Inflammatory macrophage (primary cell): Measurements from ENCODE around the gene GPSM1.

Source experiments
- DNase-seq, 2 donors: peaks; one replicate each; pipeline ENCODE4 v3.0.0-alpha.2; 2020 to 2022

GPSM1 gene

DNA sequence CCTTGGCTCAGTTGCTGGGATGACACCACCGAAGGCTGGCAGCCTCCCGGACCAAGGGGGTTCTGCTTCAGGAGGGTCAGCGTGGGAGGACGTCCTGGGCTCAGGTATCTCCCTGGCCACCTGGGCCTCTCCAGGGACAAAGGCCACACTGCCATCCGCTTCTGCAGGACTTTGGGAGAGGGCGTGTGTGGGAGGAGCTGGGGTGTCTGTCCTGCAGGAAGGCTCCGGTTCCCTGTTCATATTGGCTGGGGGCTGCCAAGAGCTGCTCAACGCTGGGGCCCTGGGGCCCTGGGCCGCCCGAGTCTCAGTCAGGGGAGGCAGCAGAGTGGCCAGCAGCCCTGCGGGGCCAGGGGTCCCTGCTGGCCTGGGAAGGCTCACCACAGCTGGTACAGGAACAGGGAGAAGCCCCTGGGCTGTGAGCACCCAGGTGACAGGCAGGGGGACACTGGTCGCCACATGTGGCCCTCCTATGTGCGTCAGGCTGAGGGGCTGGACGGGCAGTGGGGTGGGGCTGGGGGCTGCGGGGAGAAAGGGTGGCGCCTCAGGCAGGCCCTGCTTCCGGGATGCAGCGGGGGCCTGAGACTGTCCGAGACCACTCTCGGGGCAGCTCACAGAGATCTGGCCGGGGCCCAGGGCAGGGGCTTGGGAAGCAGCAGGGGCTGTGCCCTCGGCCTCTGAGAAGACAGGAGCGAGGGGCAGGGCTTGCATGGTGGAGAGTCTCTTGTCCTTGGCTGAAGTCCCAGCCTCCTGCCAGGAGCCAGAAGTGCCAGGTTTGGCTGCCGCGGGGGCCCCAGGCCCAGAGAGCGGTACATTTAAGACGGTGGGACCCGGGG lies 51.0 kb downstream of the GPSM1 start:
- no peak for DNase-seq

DNA sequence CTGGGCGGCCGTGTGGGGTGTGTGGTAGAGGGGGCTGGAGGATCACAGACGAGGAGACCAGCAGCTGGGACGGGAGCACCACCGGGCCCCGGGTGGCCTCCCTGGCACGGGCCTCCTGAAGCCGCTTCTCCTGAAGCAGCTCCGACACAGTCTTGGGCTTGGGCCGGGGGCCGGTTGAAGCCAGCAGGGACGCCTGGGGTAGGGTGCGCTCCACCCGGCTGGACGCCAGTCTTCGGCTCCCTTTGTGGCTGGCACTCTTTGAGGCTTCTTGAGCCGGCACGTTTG lies 51.6 kb downstream of the GPSM1 start:
- no peak for DNase-seq

DNA sequence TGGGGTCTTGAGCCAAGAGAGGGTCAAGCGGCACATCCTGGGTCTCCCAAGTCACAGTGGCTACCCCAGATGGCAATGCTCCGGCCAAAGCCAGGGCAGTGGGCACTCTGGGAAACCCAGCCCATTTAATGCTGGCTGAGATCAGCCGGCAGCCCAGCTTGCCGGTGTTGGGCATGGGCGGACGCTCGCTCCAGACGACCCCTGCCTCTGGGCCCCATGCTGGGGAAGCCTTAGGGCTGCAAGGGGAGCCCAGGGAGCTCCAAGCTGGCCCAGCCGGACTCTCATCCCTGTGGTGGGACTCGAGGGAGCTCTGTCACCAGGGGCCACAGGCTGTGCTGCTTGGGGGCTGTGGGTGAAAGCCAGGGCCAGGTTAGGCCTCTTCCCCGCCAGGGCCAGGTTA lies 52.1 kb downstream of the GPSM1 start:
- DNase-seq = no peak

DNA sequence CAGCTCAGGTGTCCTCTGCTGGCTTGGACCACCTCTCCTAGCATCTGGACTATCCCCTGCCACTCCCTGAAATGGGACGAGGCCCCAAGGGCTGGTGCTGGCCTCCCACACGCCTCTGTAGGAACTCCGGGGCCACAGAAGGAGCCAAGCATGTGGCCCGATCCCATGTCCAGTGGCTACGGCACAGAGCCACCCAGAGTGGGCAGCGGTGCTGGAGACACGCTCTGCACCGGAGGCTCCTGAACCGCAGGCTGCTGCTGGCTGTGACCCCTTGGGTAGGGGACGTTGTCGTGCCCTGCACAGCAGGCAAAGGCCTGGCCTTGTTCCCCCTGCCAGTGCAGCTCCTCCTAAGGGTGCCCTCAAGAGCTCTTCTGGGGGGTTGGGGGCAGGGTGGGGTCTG lies 52.6 kb downstream of the GPSM1 start:
- no peak for DNase-seq

DNA sequence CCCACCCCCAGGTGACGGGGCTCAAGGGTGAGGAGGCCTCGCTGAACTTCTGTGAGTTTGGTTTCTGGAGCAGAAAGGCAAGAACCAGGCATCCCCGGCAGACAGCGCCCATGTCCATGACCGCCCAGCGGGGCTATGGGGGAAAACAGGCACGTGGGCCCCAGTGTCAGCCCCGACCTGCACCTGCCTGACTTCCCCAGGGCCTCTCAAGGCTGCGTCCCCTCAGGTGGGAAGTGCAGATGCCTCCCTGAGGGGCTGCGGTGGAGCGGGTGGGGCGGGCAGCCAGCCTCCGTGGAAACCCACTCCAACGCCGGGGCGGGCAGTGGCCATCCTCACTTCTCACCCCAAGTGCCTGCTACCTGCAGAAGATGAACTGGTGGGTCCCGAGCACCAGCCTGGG lies 53.0 kb downstream of the GPSM1 start:
- no peak for DNase-seq

DNA sequence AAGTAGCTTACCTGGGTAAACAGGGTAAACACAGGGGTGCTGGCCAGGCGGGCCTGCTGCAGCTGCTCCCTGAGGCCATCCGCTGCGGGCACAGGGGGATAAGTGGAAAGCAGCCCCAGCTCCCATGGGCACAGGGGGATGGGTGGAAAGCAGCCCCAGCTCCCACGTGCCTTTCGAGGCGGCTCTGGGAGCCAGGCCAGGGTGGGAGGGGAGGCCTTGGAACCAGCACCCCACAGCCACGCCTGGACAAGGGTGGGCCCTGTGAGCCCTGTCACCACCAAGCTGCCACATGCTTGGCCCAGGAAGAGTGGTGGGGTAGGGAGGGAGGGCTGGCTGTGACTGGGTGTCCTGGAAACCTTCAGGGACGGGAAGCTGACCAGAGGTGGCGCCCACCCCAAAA lies 54.0 kb downstream of the GPSM1 start:
- no peak for DNase-seq

DNA sequence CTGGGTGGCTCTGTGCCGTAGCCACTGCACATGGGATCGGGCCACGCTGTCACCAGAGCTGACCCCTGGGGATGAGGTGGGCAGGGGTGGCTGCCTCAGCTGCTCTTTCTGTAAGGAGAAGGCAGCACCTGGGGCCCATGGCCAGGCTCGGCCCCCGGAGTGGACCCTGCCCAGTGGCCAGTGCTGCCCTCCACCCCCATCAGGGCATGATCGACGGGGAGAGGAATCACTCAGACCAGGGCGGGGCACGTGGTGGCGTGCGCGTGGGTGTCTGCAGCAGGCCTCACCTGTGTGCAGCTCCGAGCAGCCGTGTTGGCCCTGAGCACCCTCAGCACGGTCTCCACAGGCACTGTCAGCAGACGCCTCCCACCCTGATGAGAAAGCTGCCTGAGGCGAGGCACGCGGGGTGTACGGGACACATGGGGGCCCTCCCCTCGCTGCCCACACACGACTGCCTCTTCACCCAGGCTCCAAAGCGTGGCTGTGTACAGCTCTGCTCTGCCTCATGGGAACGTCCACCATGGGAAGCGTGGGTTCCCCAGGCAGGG lies 54.7 kb downstream of the GPSM1 start:
- DNase-seq = no peak

DNA sequence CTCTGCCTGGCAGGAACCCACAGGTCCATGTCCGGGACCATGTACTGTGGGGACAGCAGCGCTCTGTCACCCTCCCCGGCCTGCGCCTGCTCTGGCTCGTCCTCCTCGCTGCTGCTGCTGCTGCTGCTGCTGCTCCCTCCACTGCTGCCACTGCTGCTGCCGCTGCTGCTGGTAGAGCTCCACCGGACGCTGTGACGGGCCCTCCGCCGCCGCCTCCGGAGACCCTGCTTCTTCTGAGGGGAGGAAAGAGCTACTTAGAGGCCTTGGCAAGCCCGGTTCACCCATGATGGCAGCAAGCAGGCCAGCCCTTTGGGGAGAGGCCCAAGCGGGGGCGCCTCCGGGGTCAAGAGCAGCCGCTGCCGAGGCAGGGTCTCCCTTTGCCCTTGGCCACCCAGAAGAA lies 56.1 kb downstream of the GPSM1 start:
- no peak for DNase-seq

DNA sequence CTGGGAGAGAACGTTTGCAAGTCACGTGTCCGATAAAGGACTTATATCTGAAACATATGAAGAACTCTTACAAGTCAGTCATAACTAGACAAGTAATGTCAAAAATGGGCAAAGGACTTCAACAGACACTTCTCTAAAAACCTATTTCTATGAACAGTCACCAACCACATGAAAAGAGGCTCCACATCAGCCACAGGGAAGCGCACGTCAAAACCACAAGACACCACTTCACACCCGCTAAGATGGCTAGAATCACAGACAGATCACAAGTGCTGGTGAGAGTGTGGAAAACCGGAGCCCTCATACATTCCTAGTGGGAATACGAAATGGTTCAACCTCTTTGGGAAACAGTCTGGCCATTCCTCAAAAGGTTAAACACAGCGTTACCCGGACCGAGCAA lies 57.7 kb downstream of the GPSM1 start:
- DNase-seq = peak in 1 of 2 donors; percentile 27

DNA sequence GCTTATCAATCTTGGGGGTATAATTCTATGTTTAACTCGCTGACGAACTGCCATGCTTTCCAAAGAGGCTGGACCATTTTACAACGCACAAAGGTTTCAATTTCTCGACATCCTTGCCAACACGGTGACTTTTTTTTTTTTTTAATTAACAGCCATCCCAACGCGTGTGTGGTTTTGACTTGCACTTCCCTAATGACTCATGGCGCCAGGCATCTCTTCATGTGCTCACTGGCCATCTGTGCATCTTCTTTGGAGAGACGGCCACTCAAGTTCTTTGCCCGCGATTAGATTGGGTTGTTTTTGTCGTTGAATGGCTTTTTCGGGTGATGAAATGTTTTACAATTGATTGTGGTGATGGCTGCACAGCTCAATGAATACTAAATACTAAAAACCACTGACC lies 58.7 kb downstream of the GPSM1 start:
- peak in 1 of 2 donors; percentile 41 for DNase-seq

DNA sequence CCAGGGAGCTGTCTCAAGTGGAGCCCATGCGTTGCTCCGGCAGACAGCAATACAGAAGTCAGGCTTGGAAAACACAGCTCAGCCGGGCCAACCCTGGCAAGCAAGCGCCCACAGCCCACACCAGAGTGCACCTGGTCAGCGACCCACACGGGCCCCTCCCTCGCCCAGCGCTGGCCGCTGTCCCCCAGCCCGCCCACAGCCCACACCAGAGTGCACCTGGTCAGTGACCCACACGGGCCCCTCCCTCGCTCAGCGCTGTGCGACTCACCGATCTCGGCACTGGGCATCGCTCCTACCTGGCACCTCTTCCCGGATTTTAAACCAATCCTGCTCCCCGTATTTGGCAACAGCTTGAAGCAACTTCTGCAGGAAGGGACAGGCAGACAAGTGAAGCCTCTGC lies 59.9 kb downstream of the GPSM1 start:
- no peak for DNase-seq

DNA sequence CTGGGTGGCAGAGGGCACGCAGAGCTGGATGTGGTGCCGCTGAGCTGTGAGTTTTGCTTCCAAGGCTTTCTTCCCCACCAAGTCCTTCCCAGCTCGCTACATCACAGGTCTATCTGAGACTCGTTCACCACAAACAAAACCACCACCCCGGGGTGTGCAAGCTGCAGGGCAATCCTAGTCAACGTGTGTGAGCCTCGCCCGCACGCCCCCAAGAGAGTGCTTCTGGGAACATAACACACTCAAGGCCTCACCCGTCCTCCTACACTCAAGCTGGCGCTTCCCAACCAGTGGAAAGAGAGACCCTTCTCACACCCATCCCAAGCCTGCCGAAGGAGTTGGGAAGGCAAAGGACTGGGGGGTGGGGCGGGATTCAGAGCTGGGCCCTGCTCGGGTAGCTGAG lies 62.1 kb downstream of the GPSM1 start:
- DNase-seq = no peak

DNA sequence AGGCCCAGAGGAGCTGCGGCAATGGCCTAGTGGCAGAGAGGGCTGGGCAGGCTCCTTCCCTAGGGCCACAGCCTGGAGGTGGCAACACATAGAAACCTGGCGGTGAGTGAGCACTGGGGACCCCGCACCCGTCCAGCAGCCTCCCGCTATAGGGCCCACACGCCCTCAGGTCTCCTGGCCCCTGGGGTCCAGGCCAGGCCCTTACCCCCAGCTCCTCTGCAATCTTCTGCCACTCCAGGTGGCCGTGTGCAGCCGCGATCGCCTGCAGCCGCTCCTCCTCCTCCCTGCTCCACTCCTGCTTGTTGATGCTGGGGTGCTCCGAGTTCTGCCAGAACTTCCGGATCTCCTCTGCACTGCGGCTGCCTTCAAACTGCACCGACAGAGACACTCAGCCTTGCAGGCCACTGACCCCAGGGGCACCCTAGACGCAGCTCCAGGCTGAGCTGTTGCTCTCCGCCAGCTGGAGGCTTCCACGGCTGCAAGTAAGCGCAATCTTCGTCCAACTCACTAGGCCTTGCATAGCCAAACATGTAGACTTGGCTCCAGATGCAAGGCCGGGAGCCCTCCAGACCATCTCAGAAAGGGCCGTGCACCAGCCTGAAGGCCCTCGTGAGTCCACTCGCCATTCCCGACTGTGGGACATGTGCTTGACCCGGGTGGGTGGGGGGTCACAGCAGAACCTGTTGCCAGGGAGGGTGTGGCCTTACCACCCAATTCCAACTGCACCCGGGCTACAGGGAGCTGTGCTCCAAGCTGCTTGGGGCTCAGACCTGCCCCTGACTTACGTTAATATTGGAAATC lies 64.6 kb downstream of the GPSM1 start:
- no peak for DNase-seq

DNA sequence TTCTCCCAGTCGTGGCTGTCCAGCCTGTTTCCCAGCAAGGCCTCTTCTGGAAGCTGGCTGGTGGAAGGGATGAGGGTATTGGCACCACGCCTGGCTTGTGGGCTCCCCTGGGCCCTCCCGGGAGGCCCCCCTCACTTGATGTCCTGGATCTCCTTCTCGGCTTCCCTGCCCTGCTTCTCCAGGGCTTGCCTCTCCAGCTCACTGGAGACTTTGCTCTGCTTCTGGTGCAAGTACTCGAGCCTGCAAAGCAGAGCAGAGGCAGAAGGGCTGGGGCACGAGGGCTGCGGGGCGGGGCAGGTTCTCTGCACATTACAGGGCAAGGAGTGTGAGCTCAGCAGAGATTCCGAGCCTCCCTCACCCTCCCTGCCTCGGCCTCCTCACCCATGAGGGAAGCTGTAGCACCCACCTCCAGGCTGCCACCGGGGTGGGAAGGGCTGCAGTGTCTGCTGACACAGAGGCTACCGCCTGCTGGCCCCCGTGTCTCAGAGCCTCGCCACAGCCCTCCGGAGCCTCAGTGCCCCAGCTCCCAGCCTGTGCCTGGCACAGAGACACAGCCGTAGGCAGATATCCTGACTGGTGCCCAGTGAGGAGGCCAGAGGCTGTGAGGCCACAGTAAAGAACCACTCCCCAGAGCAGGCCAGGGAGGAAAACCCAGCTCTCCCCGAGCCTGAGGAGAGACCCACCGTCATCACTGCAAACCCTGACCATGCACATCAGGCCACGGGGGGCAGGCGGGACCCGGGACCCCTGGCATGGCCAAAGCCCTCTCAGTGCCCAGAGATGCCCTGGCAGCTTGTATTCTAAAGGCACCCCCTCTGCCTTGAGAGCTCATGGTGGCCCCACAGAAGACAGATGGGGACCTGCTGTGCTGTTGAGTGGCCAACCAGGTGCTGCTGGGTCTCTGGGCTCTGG lies 65.5 kb downstream of the GPSM1 start:
- no peak for DNase-seq

DNA sequence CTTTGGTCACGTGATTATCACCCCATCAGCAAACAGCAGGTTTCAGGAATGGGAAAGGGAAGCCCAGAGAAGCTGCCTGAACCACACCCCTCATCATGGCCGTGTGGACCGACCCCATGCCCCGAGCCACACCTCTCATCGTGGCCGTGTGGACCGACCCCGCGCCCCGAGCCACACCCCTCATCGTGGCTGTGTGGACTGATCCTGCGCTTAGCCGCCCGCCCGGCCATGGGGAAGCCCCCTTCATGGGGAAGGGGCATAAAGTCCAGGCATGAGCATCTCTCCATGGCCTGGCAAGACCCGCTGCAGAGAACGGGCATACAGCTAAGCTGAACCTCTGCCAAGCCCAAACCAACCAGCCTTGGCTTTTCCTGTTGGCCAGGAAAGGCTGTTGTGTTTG lies 66.2 kb downstream of the GPSM1 start:
- no peak for DNase-seq

DNA sequence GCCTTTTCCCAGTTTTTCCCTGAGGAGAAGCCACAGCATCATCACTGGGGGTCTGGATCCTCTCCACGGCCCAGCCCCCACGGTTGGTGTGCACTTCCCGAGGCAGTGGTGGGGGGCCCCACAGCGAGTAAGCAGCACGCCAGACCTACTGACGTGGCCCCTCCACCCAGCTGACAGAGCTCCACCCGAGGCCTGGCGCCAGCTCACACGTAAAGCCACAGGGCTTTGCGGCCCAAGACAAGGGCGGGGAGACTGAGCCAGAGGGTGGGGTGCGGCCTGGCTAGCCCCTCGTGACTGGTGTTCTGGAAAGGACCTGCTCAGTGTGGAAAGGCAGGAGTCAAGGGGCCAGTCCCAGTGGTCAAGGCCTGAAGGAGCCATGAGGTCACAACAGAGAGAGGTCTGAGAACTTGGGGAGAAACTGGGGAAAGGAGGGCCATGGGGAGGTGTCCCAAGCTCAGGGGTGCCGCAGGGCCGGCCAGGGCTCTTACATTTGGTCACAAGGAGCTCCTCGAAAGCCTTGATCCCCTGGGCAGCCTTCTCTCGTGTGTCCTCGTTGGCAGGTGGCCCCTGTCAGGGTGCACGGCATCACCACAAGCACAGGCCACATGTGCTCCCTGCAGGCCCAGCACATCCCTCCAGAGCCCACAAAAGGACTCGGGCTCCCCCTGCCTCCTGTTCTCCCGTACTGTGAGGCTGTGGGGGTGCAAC lies 67.1 kb downstream of the GPSM1 start:
- DNase-seq = no peak

DNA sequence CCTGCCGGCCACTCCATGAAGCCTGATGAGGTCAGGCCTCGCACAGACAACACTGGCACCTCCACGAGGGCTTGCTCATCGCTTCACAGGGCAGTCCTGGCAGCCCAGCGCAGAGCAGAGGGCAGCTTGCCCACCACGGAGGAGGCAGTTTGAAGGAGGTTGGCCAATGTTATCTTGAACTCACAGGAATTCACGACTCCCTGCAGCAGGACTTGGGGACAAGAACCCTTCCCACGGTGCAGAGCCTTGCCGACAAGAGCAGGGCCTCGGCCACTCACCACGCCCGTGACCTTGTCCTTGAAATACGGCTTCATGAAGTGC lies 67.6 kb downstream of the GPSM1 start:
- no peak for DNase-seq

DNA sequence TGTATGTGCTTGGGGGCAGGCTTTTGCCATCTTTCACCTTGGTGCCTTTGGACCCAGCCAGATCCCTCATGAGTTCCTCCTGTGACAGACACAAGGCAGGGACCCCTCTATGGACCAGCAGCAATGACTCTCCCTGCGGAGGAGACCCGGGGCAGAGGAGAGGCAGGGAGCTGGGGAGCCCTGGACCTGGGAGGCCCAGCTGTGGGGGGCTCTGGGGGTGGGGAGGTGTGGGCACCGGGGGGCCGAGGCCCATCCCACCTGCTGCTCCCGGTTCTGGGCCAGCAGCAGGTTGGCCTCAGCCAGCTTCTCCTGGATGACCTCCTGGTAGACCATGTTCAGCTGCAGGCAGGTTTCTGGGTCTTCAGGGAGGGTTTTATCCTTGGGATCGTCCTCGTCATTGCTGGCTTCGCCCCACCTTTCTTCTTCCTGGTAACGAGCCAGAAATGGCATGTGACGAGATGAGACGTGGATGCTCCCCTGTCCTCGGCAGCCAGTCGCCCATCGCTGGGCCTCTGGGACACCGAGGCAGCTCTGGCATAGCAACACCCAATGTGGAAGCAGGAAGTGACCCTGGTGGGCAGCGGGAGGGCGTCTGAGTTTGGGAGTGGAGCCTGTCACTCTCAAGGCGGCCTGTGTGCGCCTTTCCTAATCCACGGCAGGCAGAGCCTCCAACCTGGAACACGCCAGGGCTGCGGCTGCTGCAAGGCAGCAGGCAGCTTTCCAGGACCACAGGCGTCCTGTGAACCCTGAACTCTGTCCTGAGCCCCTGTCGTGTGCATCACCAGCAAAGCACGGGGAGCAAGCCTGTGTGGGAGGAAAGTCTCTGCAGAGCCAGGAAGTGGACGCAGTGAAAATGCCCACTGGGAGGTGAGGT lies 68.2 kb downstream of the GPSM1 start:
- DNase-seq = no peak

DNA sequence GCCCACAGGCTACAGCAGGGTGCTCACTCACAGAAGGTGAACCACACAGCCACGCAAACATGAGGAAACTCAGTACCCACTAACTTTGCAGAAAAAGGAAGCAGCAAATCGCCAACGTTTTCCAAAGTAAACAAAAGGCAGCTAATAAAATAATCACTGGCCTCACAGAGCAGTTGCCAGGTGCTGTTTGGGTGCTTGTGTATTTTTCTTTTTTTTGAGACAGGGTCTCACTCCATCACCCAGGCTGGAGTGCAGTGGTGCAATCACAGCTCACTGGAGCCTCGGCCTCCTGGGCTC lies 68.8 kb downstream of the GPSM1 start:
- no peak for DNase-seq

DNA sequence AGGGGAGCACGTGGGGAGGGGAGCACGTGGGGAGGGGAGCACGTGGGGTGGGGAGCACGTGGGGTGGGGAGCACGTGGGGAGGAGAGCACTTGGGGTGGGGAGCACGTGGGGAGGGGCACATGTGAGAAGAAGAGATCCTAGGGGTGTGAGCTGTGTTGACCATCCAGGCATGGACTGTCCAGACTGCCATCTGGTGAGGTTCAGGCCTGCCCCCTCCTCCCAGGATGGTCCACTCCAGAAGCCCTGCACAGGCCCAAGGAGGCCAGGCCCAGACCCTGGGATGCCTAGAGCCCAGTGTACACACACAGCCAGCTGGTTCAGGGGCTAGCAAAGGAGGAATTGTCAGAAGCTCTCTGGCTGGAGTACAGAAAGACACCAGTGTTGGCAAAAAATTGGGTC lies 70.3 kb downstream of the GPSM1 start:
- DNase-seq = no peak

DNA sequence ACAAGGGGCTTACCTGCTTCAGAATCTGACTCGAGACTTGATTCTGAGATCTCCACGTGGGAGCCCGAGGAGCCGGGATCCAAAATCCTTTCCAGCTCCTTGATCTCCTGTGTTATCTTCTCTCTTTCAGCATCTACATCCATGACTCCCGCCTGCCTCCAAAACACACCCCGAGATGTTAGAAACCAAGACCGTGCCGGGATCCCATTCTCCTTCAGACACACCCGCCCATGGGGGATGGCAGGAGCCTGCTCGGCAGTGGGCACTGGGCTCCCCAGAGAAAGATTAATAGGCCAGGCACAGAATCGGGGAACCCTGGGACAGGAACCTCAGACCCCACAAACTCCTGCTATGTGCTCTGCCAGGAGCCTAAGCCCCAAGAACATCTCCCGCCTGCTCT lies 70.9 kb downstream of the GPSM1 start:
- DNase-seq = no peak
